ENCODE data around the gene FAM184A.

The FAM184A gene

GRCh38 chr6:118932421-118932820 lies 146.0 kb downstream of the FAM184A start:
- POLR2A ChIA-PET: no interaction called here
- DNase-seq (ENCODE audit: low read depth, low spot score): no peak

GRCh38 chr6:118931436-118931835 lies 147.0 kb downstream of the FAM184A start:
- H3K4me3 ChIP-seq (ENCODE audit: low read depth, low read length): no peak overlapping the region
- ChIA-PET CTCF (no interaction called here), POLR2A (no interaction called here)
- DNase-seq (ENCODE audit: low read depth, low spot score): no peak
- TF ChIP-seq CTCF (IDR thresholded peaks at IDR 0.05; ENCODE audit: insufficient read depth, low read length, missing control alignments): no peak

More at GRCh38 chr6:118932421-118932820, 146.0 kb downstream of the FAM184A start:
- no peak for TF ChIP-seq CTCF (IDR thresholded peaks at IDR 0.05; ENCODE audit: insufficient read depth, low read length, missing control alignments)
- H3K4me3 ChIP-seq (ENCODE audit: low read depth, low read length): no peak overlapping the region
- CTCF ChIA-PET: interaction anchor here (1.3 kb wide), 1 partner anchor 35 kb away, joined by 3 read pairs; no protein-coding TSS in a partner anchor

- no peak for DNase-seq (ENCODE audit: low read depth, low spot score)
- no peak for TF ChIP-seq CTCF (IDR thresholded peaks at IDR 0.05; ENCODE audit: insufficient read depth, low read length, missing control alignments)
- ChIA-PET POLR2A (no interaction called here), CTCF (no interaction called here)
- no peak overlapping the region for H3K4me3 ChIP-seq (ENCODE audit: low read depth, low read length)
These were observed 147.8 kb downstream of the FAM184A start for GRCh38 chr6:118930680-118931079.

- no peak for TF ChIP-seq CTCF (IDR thresholded peaks at IDR 0.05; ENCODE audit: insufficient read depth, low read length, missing control alignments)
- CTCF ChIA-PET: no interaction called here
- H3K4me3 ChIP-seq (ENCODE audit: low read depth, low read length): no peak overlapping the region
- POLR2A ChIA-PET: no interaction called here
- no peak for DNase-seq (ENCODE audit: low read depth, low spot score)
These were observed 155.4 kb downstream of the FAM184A start for GRCh38 chr6:118923035-118923434.

DNA sequence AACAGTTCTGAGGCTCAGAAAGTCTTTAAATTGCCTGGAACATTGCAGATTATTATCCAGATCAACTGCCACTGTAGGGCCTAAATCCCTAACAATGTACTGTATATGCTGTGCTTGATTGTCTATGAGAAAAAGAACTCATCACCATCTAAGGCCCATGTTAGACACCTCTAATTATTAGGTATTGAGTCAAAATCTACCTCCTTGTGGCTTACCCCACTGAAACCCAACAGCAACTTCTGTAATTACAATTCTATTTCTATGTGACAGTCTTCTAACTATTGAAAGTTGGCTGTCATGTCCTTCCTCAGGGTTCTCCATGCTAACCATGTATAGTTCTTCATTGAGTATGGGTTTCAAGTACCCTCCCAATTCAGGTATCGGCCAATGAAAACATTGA lies 157.4 kb downstream of the FAM184A start:
- no peak overlapping the region for H3K4me3 ChIP-seq (ENCODE audit: low read depth, low read length)
- POLR2A ChIA-PET: no interaction called here
- CTCF ChIA-PET: interaction anchor here (1.5 kb wide), 1 partner anchor 8 kb away, joined by 5 read pairs; no protein-coding TSS in a partner anchor
- DNase-seq (ENCODE audit: low read depth, low spot score): no peak
- no peak for TF ChIP-seq CTCF (IDR thresholded peaks at IDR 0.05; ENCODE audit: insufficient read depth, low read length, missing control alignments)

DNA sequence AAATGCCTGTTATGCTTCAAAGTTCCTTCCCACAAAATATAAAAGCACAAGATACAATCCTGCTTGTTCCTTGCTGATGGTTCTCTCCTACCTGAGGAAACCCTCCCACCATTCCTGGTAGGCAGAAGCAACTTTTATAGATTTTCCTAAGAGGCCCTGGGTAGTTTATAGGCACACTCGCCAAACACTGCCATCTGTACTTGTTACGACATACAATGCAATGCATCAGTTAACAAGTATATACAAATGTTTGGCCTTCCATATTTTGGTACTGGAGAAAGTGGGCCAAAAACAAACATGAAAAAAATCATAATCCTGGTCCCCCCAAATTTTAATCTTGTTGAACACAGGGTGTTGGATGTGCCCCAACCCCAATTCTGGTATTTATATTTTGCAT lies 160.1 kb downstream of the FAM184A start:
- no peak for TF ChIP-seq CTCF (IDR thresholded peaks at IDR 0.05; ENCODE audit: insufficient read depth, low read length, missing control alignments)
- POLR2A ChIA-PET: no interaction called here
- no peak for DNase-seq (ENCODE audit: low read depth, low spot score)
- CTCF ChIA-PET: interaction anchor here (2.0 kb wide), 1 partner anchor 23 kb away, joined by 4 read pairs; no protein-coding TSS in a partner anchor
- no peak overlapping the region for H3K4me3 ChIP-seq (ENCODE audit: low read depth, low read length)

Data from AG04449 (cell line).